ENCODE data around the gene GABBR2.
"Not testable (repeated sequence)": the region's sequence is repeated elsewhere in the genome, so short reads cannot be mapped to it uniquely, and the experiment has no call there.

Gene GABBR2

DNA sequence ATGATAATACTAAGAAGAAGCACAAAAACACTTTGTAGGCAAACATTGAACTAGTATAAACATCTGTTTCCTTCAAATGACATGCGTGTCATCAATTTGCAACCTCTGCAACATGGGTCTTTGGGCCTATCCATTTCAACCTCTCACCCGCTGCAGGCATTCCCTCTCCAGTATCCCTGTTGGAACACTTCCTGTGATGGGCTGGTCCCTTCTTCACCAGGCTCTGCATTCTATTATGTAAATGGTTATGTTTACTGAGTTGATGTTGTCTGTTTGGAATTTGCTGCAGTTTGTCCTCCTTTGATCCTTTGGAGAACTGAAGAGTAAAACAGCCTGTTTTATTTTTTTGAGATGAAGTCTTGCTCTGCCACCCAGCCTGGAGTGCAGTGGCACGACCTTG lies 436.7 kb downstream of the GABBR2 start:
- no peak for DNase-seq

GRCh38 chr9:98271479-98271878 lies 437.3 kb downstream of the GABBR2 start:
- DNase-seq: no peak

DNA sequence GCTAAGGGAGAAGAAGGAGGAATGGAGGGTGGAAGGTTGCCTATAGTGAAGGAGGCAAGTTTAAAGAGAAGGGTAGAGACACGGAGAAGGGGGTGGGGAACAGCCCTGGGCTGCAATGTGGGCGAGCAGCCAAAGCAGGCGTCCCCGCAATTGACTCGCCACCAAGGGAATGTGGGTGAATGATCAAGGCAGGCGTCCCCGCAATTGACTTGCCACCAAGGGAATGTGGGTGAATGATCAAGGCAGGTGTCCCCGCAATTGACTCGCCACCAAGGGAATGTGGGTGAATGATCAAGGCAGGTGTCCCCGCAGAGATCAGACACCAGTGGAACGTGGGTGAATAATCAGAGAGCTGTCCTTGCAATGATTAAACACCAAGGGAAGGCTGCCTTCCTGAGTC lies 438.5 kb downstream of the GABBR2 start:
- not testable (repeated sequence) for DNase-seq

DNA sequence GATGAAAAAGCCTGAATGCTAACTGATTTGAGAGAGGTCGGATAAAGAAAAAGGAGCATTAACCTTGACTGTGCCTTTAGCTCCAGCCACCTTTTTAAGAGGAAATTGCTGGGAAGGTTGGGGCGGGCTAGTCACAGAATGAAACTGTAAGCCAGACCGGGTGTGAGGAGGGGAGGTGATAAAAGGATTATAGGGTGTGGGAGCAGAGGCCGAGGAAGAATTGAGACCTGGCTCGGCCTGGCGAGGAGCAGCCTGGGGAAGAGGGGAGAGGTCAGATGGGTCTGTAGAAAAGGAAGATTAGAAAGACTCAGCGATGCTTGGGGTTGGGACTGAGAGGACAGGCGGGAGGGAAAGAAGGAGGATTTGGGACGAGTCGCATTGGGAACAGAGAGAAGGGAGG lies 439.1 kb downstream of the GABBR2 start:
- DNase-seq: not testable (repeated sequence)

- not testable (repeated sequence) for DNase-seq
Measured at GRCh38 chr9:98267556-98267955, 441.2 kb downstream of the GABBR2 start.

GRCh38 chr9:98264516-98264915 lies 444.2 kb downstream of the GABBR2 start:
- no peak for DNase-seq

- peak; percentile 64 to 91 for DNase-seq
Measured at GRCh38 chr9:98263482-98264357, 445.0 kb downstream of the GABBR2 start.

DNA sequence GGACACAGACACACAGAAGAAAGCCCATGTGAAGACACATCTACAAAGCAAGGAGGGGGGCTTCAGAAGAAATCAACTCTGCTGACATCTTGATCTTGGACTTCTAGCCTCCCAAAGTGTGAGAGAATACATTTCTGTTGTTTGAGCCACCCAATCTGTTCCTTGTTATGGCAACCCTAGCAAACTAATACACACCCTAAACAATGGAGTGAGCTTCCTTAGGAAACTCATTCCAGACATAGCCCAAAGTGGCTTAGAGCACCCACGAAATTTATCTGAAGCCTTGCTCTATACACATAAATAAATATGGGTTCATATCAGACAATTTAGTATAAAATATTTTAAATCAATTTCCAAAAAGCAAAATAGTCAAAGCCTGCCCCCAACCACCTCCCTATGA lies 445.7 kb downstream of the GABBR2 start:
- DNase-seq: no peak

GRCh38 chr9:98262056-98262455 lies 446.7 kb downstream of the GABBR2 start:
- DNase-seq: no peak

DNA sequence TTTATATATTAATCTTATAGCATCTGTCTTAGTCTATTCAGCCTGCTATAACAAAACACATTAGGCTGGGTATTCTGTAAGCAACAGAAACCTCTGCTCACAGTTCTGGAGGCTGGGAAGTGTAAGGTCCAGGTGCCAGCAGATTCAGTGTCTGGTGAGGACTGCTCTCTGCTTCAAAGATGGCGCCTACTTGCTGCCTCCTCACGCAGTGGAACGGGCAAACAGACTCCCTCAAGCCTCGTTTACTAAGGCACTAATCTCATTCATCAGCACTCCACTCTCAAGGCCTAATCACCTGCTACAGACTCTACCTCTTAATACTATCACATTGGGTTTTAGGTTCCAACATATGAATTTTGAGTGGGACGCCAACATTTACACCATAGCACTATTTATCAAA lies 448.1 kb downstream of the GABBR2 start:
- no peak for DNase-seq

- DNase-seq: no peak
Measured at GRCh38 chr9:98259791-98260190, 448.9 kb downstream of the GABBR2 start.

DNA sequence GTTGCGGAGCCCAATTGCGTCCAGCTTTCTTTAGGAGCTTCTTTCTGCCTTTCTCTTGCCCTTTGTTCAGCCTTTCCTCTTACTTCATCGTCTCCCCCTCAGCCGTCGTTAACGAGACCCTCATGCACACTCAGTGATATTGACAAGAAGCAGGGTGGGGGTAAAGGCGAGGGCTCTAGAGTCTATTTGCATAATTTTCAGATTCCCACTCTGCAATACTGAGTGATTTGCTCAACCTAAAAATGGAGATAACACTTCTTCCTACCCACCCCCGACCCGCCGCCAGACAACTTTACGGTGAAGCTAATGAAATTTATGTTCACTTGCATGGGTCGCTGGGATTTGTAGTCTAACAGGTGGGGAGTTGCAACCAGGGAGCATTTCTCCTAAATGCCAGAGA lies 452.0 kb downstream of the GABBR2 start:
- no peak for DNase-seq

GRCh38 chr9:98255578-98256296 lies 453.0 kb downstream of the GABBR2 start, which contains the start of gene TBC1D2:
TSS of gene TBC1D2 (minus strand) at chr9:98255649. CDS start at chr9:98255541, 108 bp downstream.
- peak; percentile 88 to 97 for DNase-seq

DNA sequence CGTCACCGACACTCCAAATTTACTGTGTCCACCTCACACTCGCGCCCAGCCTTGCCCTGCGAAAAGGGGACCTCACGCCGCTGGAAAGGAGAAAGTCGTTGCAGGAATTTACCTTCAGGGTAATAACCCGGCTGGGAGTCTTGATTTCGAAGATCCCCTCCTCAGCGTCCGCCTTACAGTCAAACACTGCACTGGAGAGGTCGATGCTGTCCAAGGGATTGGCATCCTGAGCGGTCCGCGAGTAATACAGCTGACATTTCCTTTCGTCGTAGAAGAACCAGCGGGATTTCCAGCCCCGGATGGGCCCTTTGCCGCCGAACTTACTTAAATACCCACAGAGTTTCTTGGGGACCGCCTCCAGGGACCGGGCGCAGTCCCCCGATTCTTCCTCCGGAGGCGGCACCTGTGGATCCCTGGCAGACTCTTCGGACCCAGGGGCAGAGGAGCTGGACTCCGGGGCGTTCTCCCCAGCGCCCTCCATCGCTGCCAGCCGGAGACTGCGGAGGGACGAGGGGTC lies 453.6 kb downstream of the GABBR2 start:
- no peak for DNase-seq

DNA sequence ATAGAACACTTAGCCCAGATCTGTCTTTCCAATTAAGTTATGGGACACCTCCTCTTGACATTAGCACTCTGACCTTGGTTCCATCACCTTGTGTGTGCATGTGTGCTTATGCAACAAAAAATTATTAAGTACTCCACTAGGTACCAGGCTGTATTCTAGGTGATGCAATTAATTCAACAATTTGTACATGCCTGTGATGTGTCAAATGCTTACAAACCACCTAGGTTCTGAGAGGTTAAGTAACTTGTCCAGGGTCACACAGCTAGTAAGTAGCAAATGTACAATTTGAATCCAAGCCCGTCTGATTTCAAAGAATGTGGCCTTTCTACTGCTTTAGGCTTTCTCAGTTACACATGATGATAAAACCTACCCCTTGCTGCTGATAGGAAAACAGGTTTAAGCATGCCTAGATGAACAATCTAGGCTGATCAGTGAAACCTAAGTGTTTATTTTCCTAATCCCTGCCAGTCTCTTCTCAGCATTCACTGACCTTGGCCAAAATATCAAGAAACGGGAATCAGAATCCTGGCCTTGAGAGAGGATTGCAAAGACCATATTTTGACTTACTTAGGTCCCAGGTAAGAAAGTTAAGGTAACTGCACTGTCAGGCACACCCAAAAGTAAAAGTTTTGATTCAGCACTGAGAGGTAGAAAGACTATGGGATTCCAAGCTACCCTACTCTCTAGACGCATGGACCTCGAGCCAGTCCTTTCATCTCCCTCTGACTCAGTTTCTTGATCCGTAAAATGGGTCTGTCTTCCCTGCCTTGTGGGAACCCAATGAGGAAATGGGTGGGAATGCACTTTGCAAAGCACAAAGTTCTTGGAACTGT lies 454.3 kb downstream of the GABBR2 start:
- DNase-seq: no peak

- DNase-seq: no peak
Measured at GRCh38 chr9:98253565-98253964, 455.2 kb downstream of the GABBR2 start.

- DNase-seq: no peak
Measured at GRCh38 chr9:98251551-98251950, 457.2 kb downstream of the GABBR2 start.

DNA sequence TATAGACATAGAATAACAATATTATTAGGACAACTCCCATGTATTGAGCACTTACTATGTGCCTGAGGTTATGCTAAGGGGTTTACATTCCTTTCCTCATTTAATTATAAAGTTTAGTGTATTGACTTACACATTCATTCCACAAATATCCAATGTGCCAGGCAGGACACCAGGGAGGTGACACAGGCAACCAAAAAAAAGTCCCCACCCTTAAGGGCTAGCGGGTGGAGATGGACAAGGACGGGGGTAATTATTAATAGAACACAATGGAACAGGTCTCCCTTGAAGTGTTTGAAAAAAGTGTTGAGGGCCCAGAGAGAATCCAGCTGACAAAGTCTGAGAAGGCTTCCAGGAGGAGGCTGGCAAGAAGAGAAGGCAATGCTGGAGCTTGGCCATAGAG lies 459.0 kb downstream of the GABBR2 start:
- DNase-seq: no peak

DNA sequence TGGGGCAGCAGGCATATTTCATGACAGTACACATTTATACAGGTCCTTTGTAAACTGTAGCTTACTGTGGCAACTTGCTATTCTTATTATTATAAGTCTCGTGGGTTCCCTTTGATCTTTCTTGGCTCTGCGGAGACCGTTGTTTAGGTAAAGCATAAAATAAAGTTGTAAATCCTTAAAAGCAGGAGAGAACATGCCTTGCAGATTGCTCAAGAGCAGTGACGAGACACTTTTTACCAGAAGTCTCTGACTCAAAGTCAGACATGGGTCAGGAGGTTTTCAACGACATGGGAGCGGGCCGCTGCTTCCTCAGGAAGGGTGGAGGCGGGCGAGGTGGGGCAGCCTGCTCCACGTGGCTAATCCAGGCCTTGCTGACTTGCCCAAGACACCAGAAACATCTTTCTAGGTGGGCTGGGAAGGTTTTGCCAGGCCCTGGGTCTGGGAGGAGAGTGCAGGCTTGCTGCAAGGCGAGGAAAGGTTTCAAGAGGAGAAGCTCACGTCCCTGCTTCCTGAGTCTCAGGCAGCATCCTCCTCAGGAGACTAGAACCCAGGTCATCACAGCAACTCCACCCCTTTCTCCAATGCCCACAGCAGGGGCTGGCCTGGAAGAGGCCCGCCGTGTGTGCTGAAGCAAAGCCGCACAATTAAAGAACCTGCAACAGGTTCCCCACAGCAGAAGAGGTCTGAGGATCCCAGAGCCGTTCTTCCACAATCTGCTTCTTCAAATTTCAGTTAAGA lies 459.8 kb downstream of the GABBR2 start:
- peak; percentile 95 to 98 for DNase-seq

- DNase-seq: peak; percentile 72 to 84
Measured at GRCh38 chr9:98247831-98248657, 460.7 kb downstream of the GABBR2 start.

DNA sequence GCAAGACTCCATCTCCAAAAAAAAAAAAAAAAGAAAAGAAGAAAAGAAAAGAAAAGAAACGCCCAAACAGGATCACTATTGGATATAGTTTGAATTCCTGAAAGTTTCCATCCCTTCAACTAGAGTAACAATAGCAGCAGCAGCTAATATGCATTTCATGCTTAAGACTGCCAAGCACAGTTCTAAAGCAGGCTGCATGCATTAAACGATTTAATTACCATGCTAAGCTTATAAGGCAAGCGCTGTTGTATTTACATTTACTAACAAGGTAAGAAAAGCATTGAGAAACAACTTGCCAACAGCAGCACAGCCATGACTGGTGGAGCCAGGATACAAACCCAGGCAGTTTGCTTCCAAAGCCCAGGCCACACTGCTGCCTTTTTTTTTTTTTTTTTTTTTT lies 466.3 kb downstream of the GABBR2 start:
- no peak for DNase-seq

Measured in inflammatory macrophage treated with lipopolysaccharide for 1 hour (primary cell).